GM12878 (cell line): ENCODE measurements around the gene FRAS1. TPM values are rescaled to one million over a fixed set of nuclear protein-coding genes. Genes with fewer than 3 reads are reported as not detected.

Source experiments
- ATAC-seq: fragments of 200-7000 bp; cut with Tn5 transposase; 3 replicates; pipeline ENCODE4 v1.9.1; 2020; ENCODE audit warnings: mild to moderate bottlenecking, moderate library complexity
- BruUV-seq: library from RNA; stranded (reverse); fragments of 400-500 nt; replicated peaks from 2 replicates; lab custom pipeline; 2021; lab: Mats Ljungman, UMichigan
- CTCF ChIA-PET: fragments of 300-600 bp; sonication (Branson Sonifier 250); formaldehyde crosslinking; extraction: SDS; loops from one replicate; lab custom pipeline; 2021; ENCODE audit warnings: inconsistent platforms; lab: Yijun Ruan, JAX
- POLR2A ChIA-PET: fragments of 350-600 bp; formaldehyde crosslinking; extraction: SDS; loops from one replicate; lab custom pipeline; 2021; ENCODE audit warnings: inconsistent platforms; lab: Charles Lee
- RAD21 ChIA-PET: fragments of 300-600 bp; sonication (Branson Sonifier 250); formaldehyde crosslinking; loops from one replicate; lab custom pipeline; 2023; ENCODE audit warnings: antibody characterized with exemption; ENCODE audit not compliant: unreplicated experiment; lab: Charles Lee
- SMC1A ChIA-PET: fragments of 300-600 bp; sonication (Branson Sonifier 250); formaldehyde crosslinking; loops from one replicate; lab custom pipeline; 2023; ENCODE audit not compliant: unreplicated experiment, uncharacterized antibody; lab: Charles Lee
- DNase-seq: peaks from one replicate; pipeline ENCODE4 v3.0.0-alpha.2; 2011; ENCODE audit warnings: low read depth, low spot score
- FAIRE-seq: peaks from 3 replicates; lab custom pipeline; 2011; peaks lifted over from hg19 to GRCh38; lab: Jason Lieb, UNC
- H2AFZ ChIP-seq: 2 replicates; pipeline ENCODE4 v1.6.0; 2011; ENCODE audit warnings: low read depth, low read length, control low read depth; ENCODE audit not compliant: control insufficient read depth
- H3K27ac ChIP-seq: 2 replicates; pipeline ENCODE4 v1.5.1; 2011; ENCODE audit warnings: control low read depth; ENCODE audit not compliant: control insufficient read depth, insufficient read depth
- H3K27me3 ChIP-seq, 2 experiments: replicated peaks in 1 of 2; 2 replicates each; pipeline versions ENCODE4 v1.6.0 to v1.6.1; 2011; ENCODE audit warnings: low read length in 1 of 2; ENCODE audit not compliant: control insufficient read depth in 2 of 2, insufficient read depth in 2 of 2
- H3K36me3 ChIP-seq, 2 experiments: 2 replicates each; pipeline ENCODE4 v1.5.1; 2011; ENCODE audit warnings: low read length in 1 of 2; ENCODE audit not compliant: control insufficient read depth in 2 of 2, insufficient read depth in 2 of 2
- H3K4me1 ChIP-seq: 2 replicates; pipeline ENCODE4 v1.6.1; 2011; ENCODE audit warnings: mild to moderate bottlenecking, low read length, moderate library complexity, mixed read lengths; ENCODE audit not compliant: control insufficient read depth, insufficient read depth
- H3K4me2 ChIP-seq: 2 replicates; pipeline ENCODE4 v1.6.0; 2011; ENCODE audit warnings: control low read depth; ENCODE audit not compliant: control insufficient read depth, insufficient read depth
- H3K4me3 ChIP-seq: fragments of 200-600 bp; sonication (generic); 2 replicates; pipeline ENCODE4 v1.5.1; 2016
- H3K79me2 ChIP-seq: 2 replicates; pipeline ENCODE4 v1.6.0; 2011; ENCODE audit warnings: low read length; ENCODE audit not compliant: control insufficient read depth, insufficient read depth
- H3K9ac ChIP-seq: 2 replicates; pipeline ENCODE4 v1.8.0; 2011; ENCODE audit warnings: low read length, control low read depth, mixed read lengths; ENCODE audit not compliant: control insufficient read depth, insufficient read depth
- H3K9me3 ChIP-seq: replicated peaks from 3 replicates; pipeline ENCODE4 v1.5.1; 2011; ENCODE audit warnings: mild to moderate bottlenecking, low read length; ENCODE audit not compliant: control insufficient read depth, insufficient read depth
- H4K20me1 ChIP-seq: 2 replicates; pipeline ENCODE4 v1.6.0; 2011; ENCODE audit not compliant: control insufficient read depth, insufficient read depth
- ATF7 ChIP-seq: fragments of 450-650 bp; IDR thresholded peaks from 2 replicates; pipeline ENCODE4 v1.6.1; 2016; ENCODE audit warnings: low read depth, mild to moderate bottlenecking
- BMI1 ChIP-seq: fragments of 450-650 bp; IDR thresholded peaks from 2 replicates; pipeline ENCODE4 v1.6.1; 2016; ENCODE audit warnings: mild to moderate bottlenecking, moderate library complexity, borderline replicate concordance
- DPF2 ChIP-seq: fragments of 450-650 bp; IDR thresholded peaks from 2 replicates; pipeline ENCODE4 v1.6.1; 2017; ENCODE audit warnings: mild to moderate bottlenecking
- KAT2A ChIP-seq: conservative IDR thresholded peaks from 2 replicates; pipeline ENCODE4 v1.6.1; 2011; ENCODE audit warnings: low read depth, low read length; ENCODE audit not compliant: control insufficient read depth
- MEF2A ChIP-seq: IDR thresholded peaks from 2 replicates; pipeline ENCODE4 v1.6.1; 2011; ENCODE audit warnings: low read depth, mild to moderate bottlenecking, low read length, moderate library complexity; ENCODE audit not compliant: insufficient read depth
- MTA3 ChIP-seq: IDR thresholded peaks from 2 replicates; pipeline ENCODE4 v1.6.1; 2012; ENCODE audit warnings: low read length, inconsistent platforms, borderline replicate concordance
- ZZZ3 ChIP-seq: IDR thresholded peaks from 2 replicates; pipeline ENCODE4 v1.6.1; 2011; ENCODE audit warnings: low read depth; ENCODE audit not compliant: control insufficient read depth, insufficient read length
- in situ Hi-C: fragments of 300-500 bp; cut with MboI; formaldehyde crosslinking; loops from 9 replicates; pipeline ENCODE4 v1.14.3; 2018; ENCODE audit warnings: mixed read lengths
- intact Hi-C: fragments of 100-400 bp; cut with micrococcal nuclease; formaldehyde crosslinking; loops from one replicate; pipeline ENCODE4 v1.14.2; 2022; ENCODE audit not compliant: unreplicated experiment
- polyA plus RNA-seq, 11 experiments: library from polyadenylated mRNA; depleted of rRNA in 4 of 11; unstranded in 6 of 11; stranded (reverse) in 5 of 11; fragments of >200 nt; fragmentation: Nextera tagmentation in 4 of 11; fragmentation: Illumina TruSeq in 1 of 11; extraction: Ambion mirVana in 4 of 11; extraction: Trizol in 1 of 11; gene quantifications; 1 replicate in 1 of 11; 2 replicates in 10 of 11; pipeline versions ENCODE4 v1.2.1 to v1.2.3, GENCODE V29; 2011 to 2016; ENCODE audit warnings: inconsistent platforms in 2 of 11, missing spikeins in 2 of 11, low read depth in 1 of 11
- total RNA-seq, 4 experiments: library from RNA; depleted of rRNA in 3 of 4; stranded (reverse); fragments of >200 nt in 3 of 4; fragmentation: Illumina TruSeq in 1 of 4; extraction: Trizol in 1 of 4; gene quantifications; 2 replicates each; pipeline versions ENCODE4 v1.2.1 to v1.2.3, GENCODE V29; 2013 to 2021
- TF ChIP-seq, protein P1 (sequence below): IDR thresholded peaks from 2 replicates; pipeline ENCODE4 v1.6.1; 2012; ENCODE audit warnings: low read depth, low read length, improper control_type of control experiment
- TF ChIP-seq, protein P2 (sequence below): fragments of 450-650 bp; IDR thresholded peaks from 2 replicates; pipeline ENCODE4 v1.6.1; 2016; ENCODE audit warnings: mild to moderate bottlenecking
- TF ChIP-seq, protein P3 (sequence below): IDR thresholded peaks from 2 replicates; pipeline ENCODE4 v1.6.1; 2012; ENCODE audit warnings: low read length, inconsistent platforms

Gene FRAS1
- total and polyA plus RNA-seq, 10 of the 15 experiments (the other 5 are each of a cell fraction or from before 2014, with no cell fraction given) = 0.08 to 11.7 (median 0.20) TPM

- ChIA-PET RAD21 (no interaction called here), SMC1A (interaction anchor here (1.4 to 1.8 kb wide), 2 partner anchors 13 to 14 kb away, joined by 3 to 4 read pairs; no protein-coding TSS in a partner anchor)
- BruUV-seq = no TSS peak
These were observed 184.9 kb downstream of the FRAS1 start for GRCh38 chr4:78242071-78242470.

More at GRCh38 chr4:78242071-78242470, 184.9 kb downstream of the FRAS1 start:
- no peak overlapping the region for H2AFZ ChIP-seq
- TF ChIP-seq BMI1 = no peak
- TF ChIP-seq ZZZ3 = no peak
- TF ChIP-seq DPF2 = no peak
- TF ChIP-seq, protein P1, sequence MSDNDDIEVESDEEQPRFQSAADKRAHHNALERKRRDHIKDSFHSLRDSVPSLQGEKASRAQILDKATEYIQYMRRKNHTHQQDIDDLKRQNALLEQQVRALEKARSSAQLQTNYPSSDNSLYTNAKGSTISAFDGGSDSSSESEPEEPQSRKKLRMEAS = no peak
- no peak for TF ChIP-seq MEF2A
- TF ChIP-seq MTA3 = no peak
- TF ChIP-seq KAT2A = no peak
- TF ChIP-seq, protein P2, sequence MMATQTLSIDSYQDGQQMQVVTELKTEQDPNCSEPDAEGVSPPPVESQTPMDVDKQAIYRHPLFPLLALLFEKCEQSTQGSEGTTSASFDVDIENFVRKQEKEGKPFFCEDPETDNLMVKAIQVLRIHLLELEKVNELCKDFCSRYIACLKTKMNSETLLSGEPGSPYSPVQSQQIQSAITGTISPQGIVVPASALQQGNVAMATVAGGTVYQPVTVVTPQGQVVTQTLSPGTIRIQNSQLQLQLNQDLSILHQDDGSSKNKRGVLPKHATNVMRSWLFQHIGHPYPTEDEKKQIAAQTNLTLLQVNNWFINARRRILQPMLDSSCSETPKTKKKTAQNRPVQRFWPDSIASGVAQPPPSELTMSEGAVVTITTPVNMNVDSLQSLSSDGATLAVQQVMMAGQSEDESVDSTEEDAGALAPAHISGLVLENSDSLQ = no peak
- TF ChIP-seq, protein P3, sequence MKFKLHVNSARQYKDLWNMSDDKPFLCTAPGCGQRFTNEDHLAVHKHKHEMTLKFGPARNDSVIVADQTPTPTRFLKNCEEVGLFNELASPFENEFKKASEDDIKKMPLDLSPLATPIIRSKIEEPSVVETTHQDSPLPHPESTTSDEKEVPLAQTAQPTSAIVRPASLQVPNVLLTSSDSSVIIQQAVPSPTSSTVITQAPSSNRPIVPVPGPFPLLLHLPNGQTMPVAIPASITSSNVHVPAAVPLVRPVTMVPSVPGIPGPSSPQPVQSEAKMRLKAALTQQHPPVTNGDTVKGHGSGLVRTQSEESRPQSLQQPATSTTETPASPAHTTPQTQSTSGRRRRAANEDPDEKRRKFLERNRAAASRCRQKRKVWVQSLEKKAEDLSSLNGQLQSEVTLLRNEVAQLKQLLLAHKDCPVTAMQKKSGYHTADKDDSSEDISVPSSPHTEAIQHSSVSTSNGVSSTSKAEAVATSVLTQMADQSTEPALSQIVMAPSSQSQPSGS = no peak
- TF ChIP-seq ATF7 = no peak
- H3K4me3 ChIP-seq = no peak overlapping the region
- POLR2A ChIA-PET = interaction anchor here (1.4 kb wide), 1 partner anchor 12 kb away, joined by 5 read pairs; no protein-coding TSS in a partner anchor
- no peak for DNase-seq
- CTCF ChIA-PET = interaction anchor here (0.9 kb wide), 1 partner anchor 12 kb away, joined by 6 read pairs; no protein-coding TSS in a partner anchor
- H3K4me2 ChIP-seq = no peak overlapping the region
- no peak overlapping the region for H3K27ac ChIP-seq
- in situ Hi-C loops = no loop called here
- no peaks in the 10 kb centered on the region for H4K20me1 ChIP-seq
- no peaks in the 10 kb centered on the region for H3K9me3 ChIP-seq
- no peak for ATAC-seq
- no peaks in the 10 kb centered on the region for H3K36me3 ChIP-seq
- no peak for FAIRE-seq
- H3K9ac ChIP-seq = no peak overlapping the region
- H3K4me1 ChIP-seq = no peaks in the 10 kb centered on the region
- no peaks in the 10 kb centered on the region for H3K79me2 ChIP-seq
- H3K27me3 ChIP-seq = no peaks in the 10 kb centered on the region; a peak in 1 of 4 replicates
- intact Hi-C loops = no loop called here
